NCI-H1417 (cell line): Measurements from ENCODE around the gene LRBA.
"Not testable (repeated sequence)": the region's sequence is repeated elsewhere in the genome, so short reads cannot be mapped to it uniquely, and the experiment has no call there.

ENCODE experiments used
- DNase-seq, 3 experiments: peaks; one replicate each; lab custom pipeline; 2025; lab: John Stamatoyannopoulos, UW

The LRBA gene

GRCh38 chr4:150421612-150422011 is 593.5 kb downstream of the LRBA start:
- DNase-seq = no peak

- DNase-seq = no peak
These were observed 595.1 kb downstream of the LRBA start for GRCh38 chr4:150419939-150420338.

GRCh38 chr4:150418757-150419410 is 596.2 kb downstream of the LRBA start:
- no peak for DNase-seq

GRCh38 chr4:150415213-150415612 is 599.9 kb downstream of the LRBA start:
- no peak for DNase-seq

- peak in 1 of 3 experiments; percentile 47 for DNase-seq
These were observed 603.6 kb downstream of the LRBA start for GRCh38 chr4:150411520-150411919.

GRCh38 chr4:150402871-150403272 is 612.2 kb downstream of the LRBA start:
- peak; percentile 78 to 92 (median 82) for DNase-seq

- DNase-seq = no peak
These were observed 613.9 kb downstream of the LRBA start for GRCh38 chr4:150401083-150401687.

- DNase-seq = no peak
These were observed 619.2 kb downstream of the LRBA start for GRCh38 chr4:150395872-150396271.

GRCh38 chr4:150394046-150394445 is 621.0 kb downstream of the LRBA start:
- DNase-seq = no peak

GRCh38 chr4:150391052-150391451 is 624.0 kb downstream of the LRBA start:
- DNase-seq = no peak

- no peak for DNase-seq
These were observed 624.6 kb downstream of the LRBA start for GRCh38 chr4:150390531-150390910.

GRCh38 chr4:150389896-150390530 is 625.1 kb downstream of the LRBA start:
- DNase-seq = no peak

GRCh38 chr4:150387981-150388380 is 627.1 kb downstream of the LRBA start:
- no peak for DNase-seq

GRCh38 chr4:150386415-150386814 is 628.7 kb downstream of the LRBA start:
- not testable (repeated sequence) for DNase-seq

- DNase-seq = peak; percentile 3 to 76 (median 36)
These were observed 629.5 kb downstream of the LRBA start for GRCh38 chr4:150385606-150386005.

- DNase-seq = no peak
These were observed 630.8 kb downstream of the LRBA start for GRCh38 chr4:150384249-150384648.

- no peak for DNase-seq
These were observed 633.1 kb downstream of the LRBA start for GRCh38 chr4:150382028-150382427.

- DNase-seq = no peak
These were observed 633.5 kb downstream of the LRBA start for GRCh38 chr4:150381609-150382008.

- DNase-seq = no peak
These were observed 634.0 kb downstream of the LRBA start for GRCh38 chr4:150381036-150381435.

GRCh38 chr4:150379454-150379853 is 635.6 kb downstream of the LRBA start:
- DNase-seq = no peak

GRCh38 chr4:150375025-150375424 is 640.1 kb downstream of the LRBA start:
- DNase-seq = no peak

- DNase-seq = no peak
These were observed 643.2 kb downstream of the LRBA start for GRCh38 chr4:150371869-150372268.
